Erythroblast (primary cell): ENCODE results near the gene GMDS.

Experiments used
- DNase-seq, 2 experiments: peaks; one replicate each; lab custom pipeline; 2025; lab: John Stamatoyannopoulos, UW
- GATA1 ChIP-seq: IDR thresholded peaks from 2 replicates; pipeline ENCODE4 v1.6.1; 2011; ENCODE audit warnings: low read depth, mild to moderate bottlenecking, control low read depth, low read length, moderate library complexity
- POLR2A ChIP-seq: IDR thresholded peaks from 2 replicates; pipeline ENCODE4 v1.6.1; 2011; ENCODE audit warnings: mild to moderate bottlenecking, low read length

Gene GMDS

DNA sequence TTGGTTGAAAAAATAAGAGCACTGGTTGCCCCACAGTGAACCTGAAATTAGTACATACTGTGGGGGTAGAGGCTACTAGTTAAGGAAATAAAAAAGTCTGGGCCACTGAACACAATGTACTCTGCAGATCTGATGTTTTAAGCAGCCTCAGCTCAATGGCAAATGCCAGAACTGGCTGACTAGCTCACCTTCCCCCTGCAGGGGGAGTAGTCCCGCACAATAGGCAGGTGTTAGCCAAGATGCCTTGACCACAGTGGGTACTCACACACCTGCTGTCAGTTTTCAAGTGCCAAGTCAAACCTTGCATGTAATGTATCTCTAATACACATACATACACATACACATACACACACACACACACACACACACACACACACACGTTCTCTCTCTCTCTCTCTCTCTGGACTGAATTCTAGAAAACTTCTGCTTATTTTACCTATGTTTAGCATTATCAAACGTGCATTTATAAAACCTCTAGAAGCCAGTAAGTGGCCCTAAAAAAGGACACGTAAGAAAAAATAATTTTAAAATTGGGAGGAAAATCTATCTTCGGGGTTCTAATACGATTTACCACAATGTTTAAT is 36.1 kb downstream of the GMDS start:
- TF ChIP-seq GATA1 (no peak), POLR2A (no peak)
- DNase-seq, result peak; percentile 38 to 43

DNA sequence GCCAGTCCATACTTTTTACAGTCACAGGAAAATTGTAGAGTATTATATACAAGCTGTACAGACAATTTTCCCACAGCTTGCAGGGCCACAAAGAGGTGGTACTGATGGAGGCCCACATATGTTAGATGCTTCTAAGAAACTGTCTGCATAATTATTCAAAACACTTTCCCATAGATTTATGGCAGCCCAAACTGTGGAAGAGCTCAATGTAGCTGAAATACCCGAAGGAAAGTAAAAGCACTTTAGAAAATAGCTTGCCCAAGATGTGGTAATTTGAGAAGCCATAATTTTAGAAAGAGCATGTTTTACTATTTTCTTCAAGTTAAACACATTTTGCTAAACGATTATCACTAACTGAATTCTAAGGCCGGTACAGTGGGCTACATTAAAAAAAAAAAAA is 36.9 kb downstream of the GMDS start:
- TF ChIP-seq POLR2A (no peak), GATA1 (no peak)
- DNase-seq, result no peak

DNA sequence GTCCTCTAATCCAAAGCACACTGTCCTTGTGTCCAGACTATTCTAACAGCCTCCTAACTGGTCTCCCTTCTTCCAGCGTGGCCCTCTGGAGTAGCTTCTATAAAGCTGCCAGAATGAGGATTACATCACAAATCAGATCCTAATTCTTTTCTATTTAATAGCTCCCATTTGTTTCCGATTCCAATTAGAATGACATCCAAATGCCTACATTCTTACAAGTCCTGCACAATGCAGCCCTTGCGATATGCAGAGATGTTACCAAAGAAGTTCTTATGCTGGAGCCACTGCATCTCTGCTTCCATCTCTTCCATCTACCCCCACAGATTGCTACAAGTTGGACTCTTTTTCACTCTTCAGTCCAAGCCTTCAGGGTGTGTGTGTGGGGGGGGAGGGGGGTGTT is 40.0 kb downstream of the GMDS start:
- TF ChIP-seq POLR2A (no peak), GATA1 (no peak)
- no peak for DNase-seq

DNA sequence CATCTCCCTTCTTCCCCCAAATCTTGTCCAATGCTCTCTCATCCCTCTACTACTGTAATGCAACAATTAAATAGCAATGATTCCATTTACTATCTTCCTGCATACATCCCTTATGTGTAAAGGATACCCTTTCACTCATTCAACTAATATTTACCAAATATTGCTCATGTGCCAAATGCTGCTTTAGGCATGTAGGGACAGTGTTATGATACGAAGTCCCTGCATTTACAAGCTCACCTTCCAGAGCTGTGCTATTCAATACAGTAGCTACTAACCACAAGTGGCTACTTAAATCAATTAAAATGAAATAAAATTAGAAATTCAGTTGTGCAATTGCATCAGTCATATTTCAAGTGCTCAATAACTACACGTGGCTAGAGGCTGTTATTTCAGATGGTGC is 41.1 kb downstream of the GMDS start:
- DNase-seq, result no peak
- TF ChIP-seq GATA1 (no peak), POLR2A (no peak)

DNA sequence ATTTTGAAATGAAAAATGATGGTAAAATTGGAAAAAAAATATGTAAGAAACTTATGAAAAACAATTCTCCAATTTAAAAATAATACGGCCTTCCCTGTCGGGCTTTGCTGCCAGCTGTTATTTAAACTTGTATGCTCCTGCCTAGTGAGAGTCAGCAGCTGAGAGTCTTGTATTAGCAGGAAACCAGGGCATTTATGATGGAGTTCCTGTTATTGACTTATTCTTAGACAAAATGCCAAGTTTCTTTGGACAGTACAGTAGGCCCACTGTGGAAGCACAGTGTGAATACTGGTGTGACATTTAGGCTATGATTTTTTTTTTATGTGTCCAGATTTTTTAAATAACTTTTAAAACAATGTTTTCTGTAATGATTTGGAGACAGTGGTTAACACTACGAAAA is 42.1 kb downstream of the GMDS start:
- DNase-seq, result no peak
- TF ChIP-seq POLR2A, result no peak
- TF ChIP-seq GATA1, result no peak

DNA sequence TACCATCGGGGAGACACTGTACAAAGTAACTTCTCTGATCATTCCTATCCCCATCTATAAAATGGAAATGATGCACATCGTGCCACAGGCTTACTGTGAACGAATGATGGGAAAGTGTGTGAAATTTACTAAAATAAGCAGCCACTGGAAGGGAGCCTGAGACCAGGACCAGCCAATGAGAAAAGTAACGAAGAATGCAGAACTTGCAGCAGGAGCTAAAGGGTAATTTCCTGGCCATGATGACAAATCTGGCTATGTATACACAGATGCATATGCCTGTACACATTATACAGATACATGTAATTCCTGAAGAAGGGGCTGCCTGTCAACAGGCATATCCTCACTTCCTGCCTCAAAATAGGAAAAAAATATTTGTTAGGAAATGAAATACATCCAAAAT is 47.4 kb downstream of the GMDS start:
- no peak for DNase-seq
- TF ChIP-seq POLR2A, result no peak
- TF ChIP-seq GATA1, result no peak

DNA sequence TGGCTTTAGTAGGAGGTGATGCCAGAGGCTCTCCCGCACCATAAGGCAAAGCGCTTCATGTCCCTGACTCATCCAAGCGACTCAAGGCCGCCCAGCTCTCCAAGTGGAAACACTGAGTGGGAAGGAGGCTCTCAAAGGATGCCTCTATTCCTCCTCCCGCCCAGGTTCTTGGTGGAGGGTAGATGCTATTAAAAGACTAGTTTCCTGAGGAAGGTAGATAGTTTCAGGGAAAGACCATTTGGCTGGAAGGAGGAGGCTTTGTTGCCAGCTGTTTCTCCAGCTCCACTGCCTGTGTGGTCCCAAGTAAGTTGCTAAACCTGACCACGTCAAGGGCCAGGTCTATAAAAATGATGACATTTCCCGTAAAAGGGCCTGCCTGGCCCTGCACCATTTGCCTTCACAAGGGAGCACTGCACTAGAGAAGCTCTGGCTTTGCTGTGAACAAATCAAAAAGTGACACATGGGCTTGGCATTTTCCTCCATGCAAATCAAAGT is 48.2 kb downstream of the GMDS start:
- DNase-seq, result no peak
- TF ChIP-seq POLR2A (no peak), GATA1 (no peak)

DNA sequence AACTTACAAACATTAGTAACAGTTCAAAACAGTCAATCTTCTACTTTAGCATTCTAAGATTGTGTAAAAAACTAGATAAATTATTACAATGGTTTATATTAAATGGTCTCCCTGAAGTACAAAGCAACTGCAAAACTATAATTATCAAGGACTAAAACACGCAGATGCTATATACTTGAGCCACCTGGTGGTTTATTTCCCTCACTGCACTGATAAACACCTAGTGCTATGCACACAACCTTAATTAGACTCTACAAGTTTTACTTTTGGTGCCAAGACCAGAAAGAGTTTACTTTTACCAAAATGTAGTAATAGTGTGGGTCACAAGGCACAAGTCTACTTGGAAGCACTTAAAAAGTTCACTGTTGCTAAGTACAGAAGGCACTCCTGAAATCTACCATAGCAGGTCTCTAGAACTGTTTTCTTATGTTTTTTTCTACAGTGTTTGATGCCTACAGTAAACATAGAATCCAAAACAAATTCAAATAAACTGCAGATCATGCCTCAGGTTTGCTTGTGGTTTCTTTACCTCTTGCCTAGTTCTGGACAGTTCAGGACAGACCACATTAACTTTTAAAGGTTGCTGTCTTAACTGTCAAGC is 49.2 kb downstream of the GMDS start:
- TF ChIP-seq POLR2A (no peak), GATA1 (no peak)
- peak; percentile 76 to 80 for DNase-seq

DNA sequence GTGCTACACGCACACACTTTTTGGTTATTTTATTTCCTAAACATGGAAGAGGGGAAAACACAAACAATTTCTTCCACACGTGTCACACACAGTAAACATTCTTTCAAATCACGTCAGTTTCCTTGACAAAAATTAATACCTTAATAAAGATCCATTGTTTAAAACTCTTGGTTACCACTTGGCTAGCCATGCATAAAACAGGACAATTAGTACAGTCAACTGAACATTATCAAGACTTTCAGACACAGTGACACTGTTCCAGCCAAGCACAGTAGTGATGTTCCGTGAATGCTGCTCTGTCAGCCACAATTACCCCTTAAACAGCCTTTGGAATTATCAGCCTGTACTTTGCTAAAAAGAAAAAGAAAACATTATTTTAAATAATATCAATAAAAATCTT is 50.8 kb downstream of the GMDS start:
- no peak for TF ChIP-seq GATA1
- no peak for TF ChIP-seq POLR2A
- DNase-seq, result no peak

DNA sequence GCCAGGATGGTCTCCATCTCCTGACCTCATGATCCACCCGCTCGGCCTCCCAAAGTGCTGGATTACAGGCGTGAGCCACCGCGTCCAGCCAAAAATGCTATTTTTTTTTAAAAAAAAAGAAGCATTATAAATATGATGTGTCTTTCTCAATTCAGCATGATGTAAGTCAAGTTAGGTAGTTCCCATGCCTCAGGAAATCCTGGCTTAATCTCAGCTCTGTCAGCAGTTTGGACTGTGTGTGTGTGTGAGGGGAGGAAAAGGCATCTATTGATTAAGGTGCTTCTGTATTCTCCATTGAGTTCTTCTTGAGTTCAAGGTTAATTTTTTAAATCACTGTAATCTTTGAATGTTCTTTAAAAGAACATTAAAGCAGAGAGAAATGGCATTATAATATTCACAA is 51.5 kb downstream of the GMDS start:
- DNase-seq, result no peak
- TF ChIP-seq POLR2A (no peak), GATA1 (no peak)

DNA sequence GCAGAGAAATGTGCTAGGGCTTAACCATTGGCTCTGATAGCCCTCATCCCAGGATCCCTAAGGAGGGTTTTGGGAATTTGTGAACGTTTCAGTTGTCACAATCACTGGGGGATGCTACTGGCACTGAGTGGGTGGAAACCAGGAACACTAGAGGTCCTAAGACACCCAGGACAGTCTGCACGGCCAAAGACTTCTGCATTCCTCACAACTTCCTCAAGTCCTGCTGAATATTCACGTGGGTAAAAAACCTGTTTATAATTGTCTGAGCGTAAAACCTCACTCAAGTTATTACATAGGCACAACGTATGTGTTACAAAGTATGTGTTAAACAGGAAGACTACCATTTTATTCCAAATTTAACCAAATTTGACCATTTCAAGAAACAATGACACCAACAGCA is 52.4 kb downstream of the GMDS start:
- no peak for DNase-seq
- TF ChIP-seq POLR2A, result no peak
- TF ChIP-seq GATA1, result no peak

DNA sequence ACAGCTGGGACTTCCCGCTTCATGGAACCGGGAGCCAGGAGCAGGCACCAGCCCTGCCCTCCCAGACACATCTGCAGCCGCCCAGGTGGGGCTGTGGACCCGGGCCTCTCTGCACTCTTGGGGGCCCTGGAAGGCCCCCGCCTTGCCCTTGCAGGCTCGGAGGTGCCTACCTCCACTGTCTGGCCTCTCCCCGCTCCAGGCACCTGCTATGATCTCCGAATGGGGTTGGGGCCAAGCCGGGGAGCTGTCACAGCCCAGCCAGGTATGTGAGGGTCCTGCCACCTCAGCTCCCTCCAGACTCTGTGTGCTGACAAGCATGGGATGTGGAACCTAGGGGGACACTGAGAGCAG is 54.0 kb downstream of the GMDS start:
- no peak for TF ChIP-seq GATA1
- TF ChIP-seq POLR2A, result no peak
- no peak for DNase-seq

DNA sequence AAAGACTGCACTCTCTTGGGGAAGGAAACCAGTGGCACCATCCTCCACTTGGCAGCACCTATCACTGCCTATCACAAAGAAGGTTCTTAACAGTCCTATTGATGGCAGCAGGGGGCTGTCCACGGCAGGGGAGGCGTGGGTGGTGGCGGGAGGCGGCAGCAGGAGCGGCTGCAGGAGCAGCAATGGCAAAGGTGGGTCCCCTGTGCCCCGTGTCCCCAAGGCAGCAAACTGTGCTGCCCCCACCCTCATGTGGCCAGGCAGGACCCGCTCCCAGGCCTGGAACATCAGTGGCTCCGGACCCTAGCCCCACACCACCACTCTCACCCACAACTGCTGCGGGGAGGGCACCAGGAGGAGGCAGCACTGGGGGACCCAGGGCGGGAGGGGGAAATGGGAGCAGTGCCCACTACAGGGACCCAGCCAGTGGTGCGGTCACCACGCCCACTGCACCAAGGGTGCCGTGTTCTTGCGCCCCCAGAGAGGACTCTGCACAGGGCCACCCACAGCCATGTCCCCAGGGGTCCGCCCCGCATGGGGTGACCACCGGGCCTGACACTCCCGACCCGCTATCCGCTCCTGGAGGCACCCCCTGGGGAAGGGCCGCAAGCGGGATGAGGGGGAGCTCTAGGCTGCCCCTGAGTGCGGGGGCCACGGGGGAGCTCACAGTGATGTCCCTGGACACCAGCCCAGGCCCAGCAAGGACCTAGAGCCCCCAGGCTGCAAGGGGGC is 54.6 kb downstream of the GMDS start:
- TF ChIP-seq GATA1 (no peak), POLR2A (no peak)
- DNase-seq, result no peak

DNA sequence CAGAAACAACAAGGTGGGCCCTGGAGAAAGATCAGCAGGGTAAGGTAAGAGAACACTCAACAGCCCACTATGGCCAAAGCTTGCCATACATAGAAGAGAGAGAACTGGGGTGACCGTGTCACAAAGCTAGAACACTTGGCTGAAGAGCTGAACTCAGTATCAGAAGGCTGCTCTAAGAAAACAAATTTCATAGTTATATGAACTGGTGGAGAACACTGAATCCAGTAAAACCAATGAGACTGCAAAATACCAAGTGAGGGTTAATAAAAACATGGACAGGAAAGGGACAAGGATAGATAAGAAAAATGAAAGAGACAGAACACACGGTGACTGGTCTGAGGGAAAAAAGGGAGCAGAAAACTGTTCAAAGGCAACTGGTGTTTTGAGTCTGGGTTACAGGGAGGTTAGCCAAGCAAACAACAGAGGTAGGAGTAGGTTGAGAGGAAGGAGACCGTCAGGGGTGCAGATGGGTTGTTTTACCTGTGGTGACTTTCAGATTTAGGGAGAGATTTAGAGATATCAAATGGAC is 56.5 kb downstream of the GMDS start:
- TF ChIP-seq POLR2A, result no peak
- no peak for TF ChIP-seq GATA1
- DNase-seq, result no peak
